Activated CD4-positive, alpha-beta T cell treated with anti-CD3 and anti-CD28 coated beads, Interleukin-2, amount 50 U/mL, for 4 hours (primary cell): ENCODE results near the gene XPNPEP1.
"Not testable (repeated sequence)": the region's sequence is repeated elsewhere in the genome, so short reads cannot be mapped to it uniquely, and the experiment has no call there.

Experiments used
- DNase-seq, 2 experiments: peaks; one replicate each; pipeline ENCODE4 v3.0.0-alpha.2; 2020

The XPNPEP1 gene

GRCh38 chr10:109922358-109922975, 844 bp downstream of the XPNPEP1 start:
- DNase-seq = no peak

GRCh38 chr10:109920016-109920415, 3.3 kb downstream of the XPNPEP1 start:
- no peak for DNase-seq

- DNase-seq = no peak
These were observed 4.1 kb downstream of the XPNPEP1 start for GRCh38 chr10:109919220-109919619.

- not testable (repeated sequence) for DNase-seq
These were observed 4.6 kb downstream of the XPNPEP1 start for GRCh38 chr10:109918707-109919106.

- DNase-seq = no peak
These were observed 7.7 kb downstream of the XPNPEP1 start for GRCh38 chr10:109915566-109915965.

- DNase-seq = peak in 1 of 2 experiments; percentile 40
These were observed 8.3 kb downstream of the XPNPEP1 start for GRCh38 chr10:109914966-109915365.

- DNase-seq = no peak
These were observed 9.9 kb downstream of the XPNPEP1 start for GRCh38 chr10:109913306-109913892.

GRCh38 chr10:109912335-109913281, 10.7 kb downstream of the XPNPEP1 start:
- no peak for DNase-seq

- no peak for DNase-seq
These were observed 11.4 kb downstream of the XPNPEP1 start for GRCh38 chr10:109911903-109912302.

GRCh38 chr10:109906316-109906715, 17.0 kb downstream of the XPNPEP1 start:
- no peak for DNase-seq

GRCh38 chr10:109904397-109904796, 18.9 kb downstream of the XPNPEP1 start:
- no peak for DNase-seq

- DNase-seq = no peak
These were observed 20.0 kb downstream of the XPNPEP1 start for GRCh38 chr10:109902992-109903947.

GRCh38 chr10:109899356-109900331, 23.7 kb downstream of the XPNPEP1 start:
- no peak for DNase-seq

GRCh38 chr10:109898666-109899355, 24.5 kb downstream of the XPNPEP1 start:
- no peak for DNase-seq

- no peak for DNase-seq
These were observed 25.3 kb downstream of the XPNPEP1 start for GRCh38 chr10:109898007-109898406.

- no peak for DNase-seq
These were observed 27.5 kb downstream of the XPNPEP1 start for GRCh38 chr10:109895848-109896247.

- no peak for DNase-seq
These were observed 28.1 kb downstream of the XPNPEP1 start for GRCh38 chr10:109895095-109895818.

- DNase-seq = no peak
These were observed 28.8 kb downstream of the XPNPEP1 start for GRCh38 chr10:109894516-109894915.

- no peak for DNase-seq
These were observed 29.9 kb downstream of the XPNPEP1 start for GRCh38 chr10:109893386-109893785.

- DNase-seq = no peak
These were observed 30.4 kb downstream of the XPNPEP1 start for GRCh38 chr10:109892931-109893330.
